ENCODE data around the gene CCND2.

The CCND2 gene

GRCh38 chr12:4277205-4277543 is 3.6 kb downstream of the CCND2 start:
- Mint-ChIP-seq H3K9me3 (no peaks in the 10 kb centered on the region), H3K27ac (peak overlapping the region; percentile 86), H3K4me3 (peak overlapping the region; percentile 87), H3K36me3 (ENCODE audit: low read depth) (peaks cover 69% of the 10 kb centered on the region), H3K4me1 (ENCODE audit: low read depth) (peaks cover 48% of the 10 kb centered on the region), H3K27me3 (ENCODE audit: low read depth) (no peaks in the 10 kb centered on the region)

DNA sequence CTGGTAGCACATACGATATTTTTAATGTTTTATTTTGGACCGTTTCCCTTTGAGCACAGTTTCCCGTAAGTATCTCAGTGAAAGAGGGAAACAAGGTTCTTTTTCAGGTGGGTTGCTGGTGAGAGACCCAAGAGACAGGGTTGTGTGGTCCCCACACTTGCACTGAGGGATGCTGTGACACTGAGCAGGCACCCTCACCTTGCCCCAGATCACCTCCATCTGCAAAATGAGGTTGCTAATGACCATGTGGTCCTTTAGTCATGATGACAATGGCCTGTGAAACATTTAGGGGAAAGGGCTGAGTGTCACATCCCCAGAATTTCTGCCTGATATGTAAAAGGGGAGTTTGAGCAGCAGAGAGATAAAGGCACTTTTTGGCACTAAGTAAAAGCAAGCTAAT is 4.3 kb downstream of the CCND2 start:
- Mint-ChIP-seq H3K27me3 (ENCODE audit: low read depth) (no peaks in the 10 kb centered on the region), H3K9me3 (no peaks in the 10 kb centered on the region), H3K4me3 (peak overlapping the region; percentile 87), H3K4me1 (ENCODE audit: low read depth) (peaks cover 53% of the 10 kb centered on the region), H3K27ac (peak overlapping the region; percentile 71), H3K36me3 (ENCODE audit: low read depth) (peaks cover 76% of the 10 kb centered on the region)

DNA sequence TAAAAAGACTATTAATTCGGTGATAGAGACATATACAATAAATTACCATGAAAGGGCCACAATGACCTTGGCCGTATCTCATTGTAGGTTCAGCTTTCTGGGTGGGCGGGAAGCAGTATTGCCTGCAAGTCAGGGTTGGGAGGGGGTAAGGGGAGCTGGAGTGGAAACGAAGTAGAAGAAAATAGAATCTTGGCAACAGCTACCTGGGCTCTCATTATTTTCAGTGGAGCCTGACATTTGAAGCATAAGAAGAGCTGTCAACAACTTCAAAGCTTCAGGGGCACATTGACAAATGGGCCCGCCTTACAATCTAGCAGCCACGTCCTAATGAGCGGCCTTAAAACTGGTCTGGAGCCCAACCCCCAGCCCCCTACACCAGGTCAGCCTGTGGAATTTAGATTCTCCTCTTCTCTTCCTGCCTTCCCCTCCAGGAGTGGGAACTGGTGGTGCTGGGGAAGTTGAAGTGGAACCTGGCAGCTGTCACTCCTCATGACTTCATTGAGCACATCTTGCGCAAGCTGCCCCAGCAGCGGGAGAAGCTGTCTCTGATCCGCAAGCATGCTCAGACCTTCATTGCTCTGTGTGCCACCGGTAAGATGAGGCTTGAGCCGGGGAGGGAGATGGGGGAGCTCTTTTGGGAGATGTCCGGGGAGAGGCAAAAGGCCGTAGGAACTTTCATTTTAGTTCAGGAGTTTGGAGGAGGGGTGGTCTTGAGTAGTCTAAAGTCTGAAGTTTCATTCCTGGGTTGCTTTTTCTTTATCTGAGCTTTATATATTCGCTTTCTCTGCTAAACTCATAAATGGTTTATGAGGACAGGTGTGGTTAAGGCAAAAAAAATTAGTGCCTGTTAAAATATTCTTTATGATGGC is 5.0 kb downstream of the CCND2 start:
- Mint-ChIP-seq H3K27me3 (ENCODE audit: low read depth) (no peaks in the 10 kb centered on the region), H3K9me3 (no peaks in the 10 kb centered on the region), H3K4me1 (ENCODE audit: low read depth) (peaks cover 55% of the 10 kb centered on the region), H3K27ac (peak overlapping the region; percentile 71), H3K4me3 (peak overlapping the region; percentile 87), H3K36me3 (ENCODE audit: low read depth) (peaks cover 80% of the 10 kb centered on the region)

GRCh38 chr12:4279198-4279690 is 5.7 kb downstream of the CCND2 start:
- Mint-ChIP-seq H3K27ac (peak overlapping the region; percentile 71), H3K36me3 (ENCODE audit: low read depth) (peaks cover 86% of the 10 kb centered on the region), H3K4me3 (peak overlapping the region; percentile 87), H3K9me3 (no peaks in the 10 kb centered on the region), H3K4me1 (ENCODE audit: low read depth) (peaks cover 60% of the 10 kb centered on the region), H3K27me3 (ENCODE audit: low read depth) (no peaks in the 10 kb centered on the region)

- Mint-ChIP-seq H3K27me3 (ENCODE audit: low read depth) (no peaks in the 10 kb centered on the region), H3K36me3 (ENCODE audit: low read depth) (peaks cover 84% of the 10 kb centered on the region), H3K4me1 (ENCODE audit: low read depth) (peaks cover 66% of the 10 kb centered on the region)
Measured at GRCh38 chr12:4280351-4281163, 7.0 kb downstream of the CCND2 start.

DNA sequence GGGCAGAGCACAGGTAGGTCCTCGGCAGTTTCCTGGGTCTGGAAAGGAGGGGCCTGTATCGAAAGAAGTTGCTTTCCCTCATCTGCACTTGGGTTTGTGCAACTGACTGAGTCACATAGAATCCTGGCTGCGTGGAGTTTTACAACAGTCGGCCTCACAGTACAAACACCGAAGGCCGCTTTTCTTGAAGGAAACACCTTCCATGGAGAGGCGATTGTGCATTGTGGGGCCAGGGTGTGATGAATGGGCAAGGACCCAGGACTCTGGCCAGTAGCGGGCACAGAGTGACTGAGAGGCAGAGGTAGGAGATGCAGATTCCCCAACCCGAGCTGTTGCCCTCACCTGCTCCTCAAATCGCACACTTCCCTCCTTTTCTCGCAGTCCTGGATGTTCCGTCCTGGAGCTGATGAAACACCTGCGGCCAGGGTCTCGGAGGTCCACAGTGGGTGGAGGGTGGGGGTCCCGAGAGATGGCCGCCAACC is 7.7 kb downstream of the CCND2 start:
- no peaks in the 10 kb centered on the region for H3K27me3 Mint-ChIP-seq (ENCODE audit: low read depth)
- peaks cover 84% of the 10 kb centered on the region for H3K36me3 Mint-ChIP-seq (ENCODE audit: low read depth)
- no peaks in the 10 kb centered on the region for H3K9me3 Mint-ChIP-seq
- H3K27ac Mint-ChIP-seq: peak overlapping the region; percentile 42
- peaks cover 68% of the 10 kb centered on the region for H3K4me1 Mint-ChIP-seq (ENCODE audit: low read depth)
- no peak overlapping the region for H3K4me3 Mint-ChIP-seq

More at GRCh38 chr12:4280351-4281163, 7.0 kb downstream of the CCND2 start:
- peak overlapping the region; percentile 42 for H3K27ac Mint-ChIP-seq
- H3K9me3 Mint-ChIP-seq: no peaks in the 10 kb centered on the region
- H3K4me3 Mint-ChIP-seq: peak overlapping the region; percentile 63

DNA sequence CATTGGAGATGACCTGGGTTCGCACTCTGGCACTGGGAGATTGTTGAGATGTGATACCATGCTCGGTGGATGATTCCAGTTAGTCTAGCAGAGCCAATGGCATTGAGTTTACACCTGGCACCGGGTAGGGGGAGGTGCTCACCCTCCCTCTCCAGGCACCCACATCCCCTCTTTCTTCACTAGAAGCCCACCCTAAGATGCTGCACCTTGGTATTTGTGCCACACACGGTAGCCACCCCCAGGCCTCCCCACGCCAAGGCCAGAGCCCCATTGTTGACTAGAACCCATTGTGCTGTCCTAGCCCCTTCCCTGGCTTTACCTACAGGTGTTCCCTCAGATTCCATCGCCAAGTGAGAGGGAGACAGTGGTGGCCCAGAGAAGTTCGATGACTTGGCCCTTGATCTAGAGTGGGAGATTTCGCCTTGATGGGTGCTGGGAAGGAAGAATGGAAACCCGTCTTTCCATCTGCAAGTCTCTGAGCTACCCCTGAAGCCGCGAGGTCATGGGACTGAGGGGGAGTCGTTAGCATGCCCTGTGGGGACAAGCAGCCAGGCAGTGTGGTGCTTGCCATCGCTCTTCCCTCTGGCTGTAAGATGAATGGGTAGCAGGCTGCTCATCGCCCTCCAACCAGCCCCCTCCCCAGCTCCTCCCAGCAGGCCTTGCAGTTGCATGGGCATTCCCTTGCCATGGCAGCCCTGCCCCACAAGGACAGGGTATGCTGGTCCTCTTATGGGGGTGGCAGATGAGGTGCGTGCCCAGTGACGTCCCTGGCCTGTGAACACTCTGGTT is 8.7 kb downstream of the CCND2 start:
- Mint-ChIP-seq H3K27ac (peak overlapping the region; percentile 50), H3K9me3 (no peaks in the 10 kb centered on the region), H3K27me3 (ENCODE audit: low read depth) (no peaks in the 10 kb centered on the region), H3K4me1 (ENCODE audit: low read depth) (peaks cover 68% of the 10 kb centered on the region), H3K36me3 (ENCODE audit: low read depth) (peaks cover 84% of the 10 kb centered on the region), H3K4me3 (peak overlapping the region; percentile 34)

- H3K4me3 Mint-ChIP-seq: no peak overlapping the region
- no peaks in the 10 kb centered on the region for H3K27me3 Mint-ChIP-seq (ENCODE audit: low read depth)
- H3K4me1 Mint-ChIP-seq (ENCODE audit: low read depth): peaks cover 69% of the 10 kb centered on the region
Measured at GRCh38 chr12:4282892-4283511, 9.4 kb downstream of the CCND2 start.

DNA sequence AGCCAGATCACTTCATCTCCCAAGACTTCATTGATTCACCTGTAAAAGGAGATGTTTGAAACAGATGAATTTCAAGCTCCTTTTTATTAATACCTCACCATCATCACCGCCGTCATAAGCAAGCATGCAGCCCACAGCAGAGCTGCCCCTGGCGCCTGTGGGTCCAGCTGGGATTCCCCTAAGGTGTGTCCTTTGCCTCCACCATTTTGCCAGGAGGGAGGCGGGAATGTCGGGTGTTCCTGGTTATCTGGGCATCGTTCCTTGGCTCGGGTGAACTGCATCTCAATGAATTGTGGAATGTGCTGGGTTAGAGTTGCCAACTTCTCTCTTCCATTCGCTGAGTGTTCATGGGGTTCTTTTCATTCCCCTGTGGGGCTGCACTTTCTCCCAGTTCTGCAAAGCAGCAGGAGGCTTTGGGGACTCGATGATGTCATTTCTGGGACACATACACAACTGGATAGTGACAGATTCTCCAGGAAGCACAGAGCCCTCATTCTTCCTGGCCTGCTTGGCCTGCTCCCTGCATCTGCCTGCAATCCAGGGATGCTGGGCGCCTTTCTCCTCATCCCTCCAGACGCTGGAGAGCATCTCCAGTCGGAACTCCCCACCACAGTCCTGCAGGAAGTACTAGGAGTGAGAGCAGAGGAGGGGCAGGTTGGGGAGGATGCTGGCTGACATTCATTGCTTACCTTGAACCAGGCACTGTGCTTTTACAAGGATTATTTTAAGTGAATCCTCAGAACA is 10.1 kb downstream of the CCND2 start:
- Mint-ChIP-seq H3K27ac (peak overlapping the region; percentile 67), H3K27me3 (ENCODE audit: low read depth) (no peaks in the 10 kb centered on the region), H3K36me3 (ENCODE audit: low read depth) (peaks cover 82% of the 10 kb centered on the region), H3K4me3 (no peak overlapping the region), H3K4me1 (ENCODE audit: low read depth) (peaks cover 71% of the 10 kb centered on the region), H3K9me3 (no peaks in the 10 kb centered on the region)

More at GRCh38 chr12:4282892-4283511, 9.4 kb downstream of the CCND2 start:
- Mint-ChIP-seq H3K9me3 (no peaks in the 10 kb centered on the region), H3K36me3 (ENCODE audit: low read depth) (peaks cover 82% of the 10 kb centered on the region), H3K27ac (peak overlapping the region; percentile 31)

DNA sequence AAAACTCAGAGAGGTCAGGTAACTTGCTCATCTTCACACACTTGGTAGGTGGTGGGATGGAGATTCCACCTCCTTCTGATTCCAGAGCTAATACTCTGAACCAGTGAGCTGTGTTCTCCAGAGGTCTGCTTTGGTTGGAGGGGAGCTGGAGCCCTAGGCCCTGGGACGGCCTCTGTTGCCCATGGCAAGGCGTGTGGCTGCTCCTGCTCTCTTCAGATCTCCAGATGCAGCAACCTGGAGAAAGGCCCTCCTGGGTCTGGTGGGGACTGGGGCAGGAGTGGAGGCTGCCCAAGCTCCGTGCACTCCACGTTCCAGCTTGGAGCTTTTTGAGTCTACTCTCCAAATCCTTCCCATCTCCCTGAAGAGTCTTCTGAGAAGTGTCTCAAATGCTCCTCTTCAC is 10.7 kb downstream of the CCND2 start:
- Mint-ChIP-seq H3K4me1 (ENCODE audit: low read depth) (peaks cover 67% of the 10 kb centered on the region), H3K4me3 (no peak overlapping the region), H3K27ac (no peak overlapping the region), H3K27me3 (ENCODE audit: low read depth) (no peaks in the 10 kb centered on the region), H3K9me3 (no peaks in the 10 kb centered on the region), H3K36me3 (ENCODE audit: low read depth) (peaks cover 80% of the 10 kb centered on the region)

DNA sequence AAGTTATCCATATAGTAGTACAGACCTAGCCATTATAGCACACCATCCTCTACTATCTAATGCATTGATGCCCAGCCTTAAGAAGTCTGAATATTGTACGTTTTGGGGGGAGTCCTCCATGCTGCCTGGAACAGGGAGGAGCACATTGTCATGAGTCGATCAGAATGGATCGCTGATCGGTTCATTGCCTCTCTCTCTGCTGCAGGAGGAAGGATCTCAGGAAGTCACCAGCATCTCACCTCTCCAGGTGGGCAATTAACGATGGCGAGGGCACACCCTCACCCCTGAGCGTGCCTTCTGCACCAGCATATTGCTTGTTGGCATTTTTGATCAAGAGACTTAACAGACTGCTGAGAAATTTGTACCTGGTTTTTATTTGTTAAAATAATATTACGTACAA is 11.5 kb downstream of the CCND2 start:
- Mint-ChIP-seq H3K36me3 (ENCODE audit: low read depth) (peaks cover 82% of the 10 kb centered on the region), H3K27ac (no peak overlapping the region), H3K4me3 (no peak overlapping the region), H3K4me1 (ENCODE audit: low read depth) (peaks cover 64% of the 10 kb centered on the region), H3K9me3 (no peaks in the 10 kb centered on the region), H3K27me3 (ENCODE audit: low read depth) (no peaks in the 10 kb centered on the region)

GRCh38 chr12:4286228-4286627 is 12.7 kb downstream of the CCND2 start:
- H3K4me3 Mint-ChIP-seq: no peak overlapping the region
- peaks cover 81% of the 10 kb centered on the region for H3K36me3 Mint-ChIP-seq (ENCODE audit: low read depth)
- H3K27me3 Mint-ChIP-seq (ENCODE audit: low read depth): no peaks in the 10 kb centered on the region
- H3K9me3 Mint-ChIP-seq: no peaks in the 10 kb centered on the region
- peaks cover 63% of the 10 kb centered on the region for H3K4me1 Mint-ChIP-seq (ENCODE audit: low read depth)
- H3K27ac Mint-ChIP-seq: no peak overlapping the region

DNA sequence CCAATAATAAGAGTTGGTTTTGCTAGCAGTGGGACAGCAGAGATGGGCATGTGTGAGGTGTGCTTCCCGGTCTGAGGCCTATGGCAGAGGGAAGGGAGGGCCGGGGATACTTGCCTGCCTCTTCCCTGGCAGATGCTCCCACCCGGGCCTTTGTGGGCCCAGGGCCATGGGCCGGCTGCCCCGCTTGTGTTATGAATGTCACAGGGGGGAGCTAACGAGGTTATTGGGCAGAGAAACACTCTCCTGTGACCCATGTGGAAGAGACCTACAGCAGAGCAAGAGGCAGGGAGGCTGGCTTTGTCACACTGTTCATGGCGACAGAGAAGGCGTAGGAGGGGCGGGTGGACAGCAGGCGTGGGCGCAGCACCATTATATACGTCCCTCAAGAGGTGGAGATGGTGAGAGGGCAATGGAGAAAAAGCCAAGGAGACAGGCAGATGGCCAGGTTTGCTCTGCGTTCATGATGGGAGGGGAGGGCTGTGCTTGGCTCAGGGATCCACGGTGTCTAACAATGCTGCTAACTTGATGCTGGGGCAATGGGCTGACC is 13.3 kb downstream of the CCND2 start:
- no peaks in the 10 kb centered on the region for H3K9me3 Mint-ChIP-seq
- peaks cover 69% of the 10 kb centered on the region for H3K4me1 Mint-ChIP-seq (ENCODE audit: low read depth)
- peaks cover 84% of the 10 kb centered on the region for H3K36me3 Mint-ChIP-seq (ENCODE audit: low read depth)
- H3K4me3 Mint-ChIP-seq: peak overlapping the region; percentile 11
- no peaks in the 10 kb centered on the region for H3K27me3 Mint-ChIP-seq (ENCODE audit: low read depth)
- H3K27ac Mint-ChIP-seq: peak overlapping the region; percentile 66

Measured in T-helper 1 cell treated with Interleukin-12 subunit alpha and Interleukin-12 subunit beta and Interleukin-4 antibody, amounts not matched to agents 30 μg/mL and 1 μg/mL, for 36 hours (primary cell).